ENCODE results near the gene PRICKLE2.

GRCh38 chr3:64229903-64230302 is 4.6 kb upstream of the PRICKLE2 start:
- TF ChIP-seq CTCF (IDR thresholded peaks at IDR 0.05; ENCODE audit: low read depth, low read length, poor library complexity, severe bottlenecking) (no peak), EZH2phosphoT487 (IDR thresholded peaks at IDR 0.05; ENCODE audit: borderline replicate concordance, low read length) (no peak)

All from DOHH2 (cell line).